ENCODE data around the gene ERI2. TPM values are rescaled to one million over a fixed set of nuclear protein-coding genes. Genes with fewer than 3 reads are reported as not detected.
A peak's percentile ranks its signal among the peaks of the same experiment; 100 is the strongest.
"Not testable (repeated sequence)": the region's sequence is repeated elsewhere in the genome, so short reads cannot be mapped to it uniquely, and the experiment has no call there.

ERI2 gene
- total and polyA plus RNA-seq, 12 donors: 3.2 to 13.6 (median 11.6) TPM

- Histone ChIP-seq H3K4me1 (peaks cover 0 to 13% (median 0%) of the 10 kb centered on the region in 9 donors), H3K9me3 (peaks cover 0 to 10% (median 0%) of the 10 kb centered on the region in 11 donors), H3K27ac (peak within 1 kb of the TSS in 4 of 10 donors; percentile 1 to 80 (median 32)), H3K36me3 (no peaks in the 10 kb centered on the region), H3K27me3 (no peaks in the 10 kb centered on the region), H3K4me3 (peak within 1 kb of the TSS in 8 of 10 donors; percentile 14 to 54 (median 42))
- intact Hi-C loops (cut with DNase I): no loop called here
- WGBS, 2 donors: 29 to 33% methylated on average over 10 of the region's 10 CpGs
- peak in 1 of 2 donors; percentile 36 for DNase-seq
- ATAC-seq: peak; percentile 61 to 96 (median 90)
- TF ChIP-seq, protein P1, sequence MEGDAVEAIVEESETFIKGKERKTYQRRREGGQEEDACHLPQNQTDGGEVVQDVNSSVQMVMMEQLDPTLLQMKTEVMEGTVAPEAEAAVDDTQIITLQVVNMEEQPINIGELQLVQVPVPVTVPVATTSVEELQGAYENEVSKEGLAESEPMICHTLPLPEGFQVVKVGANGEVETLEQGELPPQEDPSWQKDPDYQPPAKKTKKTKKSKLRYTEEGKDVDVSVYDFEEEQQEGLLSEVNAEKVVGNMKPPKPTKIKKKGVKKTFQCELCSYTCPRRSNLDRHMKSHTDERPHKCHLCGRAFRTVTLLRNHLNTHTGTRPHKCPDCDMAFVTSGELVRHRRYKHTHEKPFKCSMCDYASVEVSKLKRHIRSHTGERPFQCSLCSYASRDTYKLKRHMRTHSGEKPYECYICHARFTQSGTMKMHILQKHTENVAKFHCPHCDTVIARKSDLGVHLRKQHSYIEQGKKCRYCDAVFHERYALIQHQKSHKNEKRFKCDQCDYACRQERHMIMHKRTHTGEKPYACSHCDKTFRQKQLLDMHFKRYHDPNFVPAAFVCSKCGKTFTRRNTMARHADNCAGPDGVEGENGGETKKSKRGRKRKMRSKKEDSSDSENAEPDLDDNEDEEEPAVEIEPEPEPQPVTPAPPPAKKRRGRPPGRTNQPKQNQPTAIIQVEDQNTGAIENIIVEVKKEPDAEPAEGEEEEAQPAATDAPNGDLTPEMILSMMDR (IDR thresholded peaks at IDR 0.05): no peak
Observed at GRCh38 chr16:20763461-20764232, 42.6 kb downstream of the ERI2 start, which contains the start of gene ACSM3. Gene ACSM3, plus strand, starts transcription at chr16:20764014. Its CDS starts 6,021 bp downstream, at chr16:20770035.

DNA sequence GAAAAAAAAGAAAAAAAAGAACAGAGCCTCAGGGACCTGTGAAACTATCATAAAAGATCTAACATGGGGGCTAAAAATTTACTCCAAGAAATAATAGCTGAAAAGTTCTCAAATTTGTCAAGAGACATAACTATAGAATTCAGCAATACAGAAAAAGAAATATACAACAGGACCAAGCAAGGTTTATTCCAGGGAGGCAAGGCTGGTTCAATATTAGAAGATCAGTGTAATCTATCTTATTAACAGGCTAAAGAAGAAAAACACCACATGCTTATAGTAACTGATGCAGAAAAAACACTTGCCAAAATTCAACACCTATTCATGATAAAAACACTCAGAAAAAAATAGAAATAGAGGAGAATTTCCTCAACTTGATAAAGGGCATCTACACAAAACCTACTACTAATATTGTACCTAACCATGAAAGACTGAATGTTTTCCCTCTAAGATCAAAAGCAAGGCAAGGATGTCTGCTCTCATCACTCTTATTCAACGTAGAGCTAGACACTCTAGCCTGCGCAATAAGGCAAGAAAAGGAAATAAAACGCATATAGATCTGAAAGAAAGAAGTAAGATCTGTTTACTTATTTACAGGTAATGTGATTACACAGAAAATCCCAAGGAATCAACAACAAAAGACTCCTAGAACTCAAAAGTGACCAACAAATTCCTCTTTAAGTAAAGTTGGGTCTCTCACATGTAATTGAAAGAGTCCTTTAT, 43.7 kb downstream of the ERI2 start:
- Histone ChIP-seq H3K36me3 (no peaks in the 10 kb centered on the region), H3K4me1 (peaks cover 0 to 13% (median 0%) of the 10 kb centered on the region in 9 donors), H3K27me3 (no peaks in the 10 kb centered on the region), H3K27ac (peak overlapping the region in 2 of 10 donors; percentile 1 to 80), H3K4me3 (no peak overlapping the region), H3K9me3 (peaks cover 0 to 10% (median 0%) of the 10 kb centered on the region in 11 donors)
- intact Hi-C loops (cut with DNase I): no loop called here
- TF ChIP-seq, protein P1 (IDR thresholded peaks at IDR 0.05): no peak
- DNase-seq: no peak
- WGBS, 2 donors: 94 to 96% methylated on average over 3 of the region's 3 CpGs
- ATAC-seq: no peak

- WGBS, 2 donors: 72 to 88% methylated on average over 1 of the region's 1 CpG
- DNase-seq (no peak), ATAC-seq (no peak)
- Histone ChIP-seq H3K9me3 (peaks cover 0 to 13% (median 0%) of the 10 kb centered on the region in 11 donors), H3K27ac (no peak overlapping the region), H3K4me1 (peaks cover 0 to 13% (median 0%) of the 10 kb centered on the region in 9 donors), H3K27me3 (no peaks in the 10 kb centered on the region), H3K36me3 (no peaks in the 10 kb centered on the region), H3K4me3 (no peak overlapping the region)
- TF ChIP-seq, protein P1 (IDR thresholded peaks at IDR 0.05): no peak
- intact Hi-C loops (cut with DNase I): no loop called here
Observed at GRCh38 chr16:20761175-20761574, 45.1 kb downstream of the ERI2 start.

- intact Hi-C loops (cut with DNase I): no loop called here
Observed at GRCh38 chr16:20760346-20760745, 45.9 kb downstream of the ERI2 start.

DNA sequence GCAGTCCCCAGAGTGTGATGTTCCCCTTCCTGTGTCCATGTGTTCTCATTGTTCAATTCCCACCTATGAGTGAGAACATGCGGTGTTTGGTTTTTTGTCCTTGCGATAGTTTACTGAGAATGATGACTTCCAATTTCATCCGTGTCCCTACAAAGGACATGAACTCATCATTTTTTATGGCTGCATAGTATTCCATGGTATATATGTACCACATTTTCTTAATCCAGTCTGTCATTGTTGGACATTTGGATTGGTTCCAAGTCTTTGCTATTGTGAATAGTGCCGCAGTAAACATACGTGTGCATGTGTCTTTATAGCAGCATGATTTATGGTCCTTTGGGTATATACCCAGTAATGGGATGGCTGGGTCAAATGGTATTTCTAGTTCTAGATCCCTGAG, 50.5 kb downstream of the ERI2 start:
- not testable (repeated sequence) for ATAC-seq, DNase-seq

More at GRCh38 chr16:20760346-20760745, 45.9 kb downstream of the ERI2 start:
- WGBS, 2 donors: 78 to 80% methylated on average over 2 of the region's 2 CpGs
- Histone ChIP-seq H3K9me3 (peaks cover 0 to 13% (median 0%) of the 10 kb centered on the region in 11 donors), H3K36me3 (no peaks in the 10 kb centered on the region), H3K27me3 (no peaks in the 10 kb centered on the region), H3K4me3 (no peak overlapping the region), H3K27ac (no peak overlapping the region), H3K4me1 (peaks cover 0 to 13% (median 0%) of the 10 kb centered on the region in 9 donors)
- no peak for DNase-seq
- TF ChIP-seq, protein P1 (IDR thresholded peaks at IDR 0.05): no peak
- no peak for ATAC-seq

More for the DNA sequence above, 50.5 kb downstream of the ERI2 start:
- intact Hi-C loops (cut with DNase I); H3K4me1 ChIP-seq; H3K4me3 ChIP-seq; H3K36me3 ChIP-seq; H3K27ac ChIP-seq; H3K27me3 ChIP-seq; H3K9me3 ChIP-seq: not testable (repeated sequence)
- 92 to 97% methylated on average over 3 of the region's 5 CpGs for WGBS, 2 donors
